RWPE1 (cell line): Measurements from ENCODE around the gene CALM1.
A peak's percentile ranks its signal among the peaks of the same experiment; 100 is the strongest.

Source experiments
- CTCF ChIA-PET: fragments of 350-600 bp; sonication (Branson Sonifier 250); formaldehyde crosslinking; extraction: SDS; loops from one replicate; lab custom pipeline; 2021; lab: Yijun Ruan, JAX
- POLR2A ChIA-PET: fragments of 400-600 bp; formaldehyde crosslinking; extraction: SDS; loops from one replicate; lab custom pipeline; 2020; ENCODE audit warnings: antibody characterized with exemption; ENCODE audit not compliant: low non-redundant PET; lab: Yijun Ruan, JAX
- DNase-seq: peaks from one replicate; pipeline ENCODE4 v3.0.0; 2012; ENCODE audit warnings: low spot score
- H3K27ac ChIP-seq: fragments of 450-650 bp; 2 replicates; pipeline ENCODE4 v1.5.1; 2017
- CTCF ChIP-seq: fragments of 450-650 bp; conservative IDR thresholded peaks from 2 replicates; pipeline ENCODE4 v1.5.1; 2017; ENCODE audit warnings: low read depth, mild to moderate bottlenecking

Gene CALM1

GRCh38 chr14:90398315-90398839 lies 1.5 kb downstream of the CALM1 start:
- peak; percentile 44 for DNase-seq
- CTCF ChIA-PET, result interaction anchor here (0.6 to 1.3 kb wide), 4 partner anchors 14 to 92 kb away, joined by 4 to 6 read pairs (median 4); no protein-coding TSS in a partner anchor
- peak overlapping the region; percentile 88 for H3K27ac ChIP-seq

GRCh38 chr14:90398841-90399540 lies 2.2 kb downstream of the CALM1 start:
- TF ChIP-seq CTCF, result no peak
- ChIA-PET CTCF (interaction anchor here (0.6 to 1.8 kb wide), 15 partner anchors 9 to 361 kb away, joined by 3 to 17 read pairs (median 4); no protein-coding TSS in a partner anchor), POLR2A (no interaction called here)
- DNase-seq, result no peak
- peak overlapping the region; percentile 88 for H3K27ac ChIP-seq

More at GRCh38 chr14:90398315-90398839, 1.5 kb downstream of the CALM1 start:
- no peak for TF ChIP-seq CTCF
- POLR2A ChIA-PET, result no interaction called here

- POLR2A ChIA-PET, result no interaction called here
- CTCF ChIA-PET, result interaction anchor here (0.5 to 1.8 kb wide), 19 partner anchors 9 to 361 kb away, joined by 3 to 17 read pairs (median 3); no protein-coding TSS in a partner anchor
- H3K27ac ChIP-seq, result peak overlapping the region; percentile 40
- DNase-seq, result peak; percentile 91
- peak; percentile 99 for TF ChIP-seq CTCF
Observed at GRCh38 chr14:90399541-90400444, 3.0 kb downstream of the CALM1 start.

GRCh38 chr14:90400904-90401561 lies 4.2 kb downstream of the CALM1 start:
- DNase-seq, result no peak
- CTCF ChIA-PET, result interaction anchor here (0.6 to 1.8 kb wide), 5 partner anchors 15 to 297 kb away, joined by 3 to 17 read pairs (median 7); no protein-coding TSS in a partner anchor
- POLR2A ChIA-PET, result no interaction called here
- TF ChIP-seq CTCF, result no peak
- H3K27ac ChIP-seq, result no peak overlapping the region

- POLR2A ChIA-PET, result no interaction called here
Observed at GRCh38 chr14:90402016-90402415, 5.2 kb downstream of the CALM1 start.

More at GRCh38 chr14:90402016-90402415, 5.2 kb downstream of the CALM1 start:
- TF ChIP-seq CTCF, result no peak
- CTCF ChIA-PET, result interaction anchor here (0.9 kb wide), 1 partner anchor 295 kb away, joined by 7 read pairs; no protein-coding TSS in a partner anchor
- DNase-seq, result no peak
- H3K27ac ChIP-seq, result no peak overlapping the region
